Panc1 (cell line): ENCODE results near the gene HTR1D. TPM values are rescaled to one million over a fixed set of nuclear protein-coding genes. Genes with fewer than 3 reads are reported as not detected.

Experiments used
- ATAC-seq: fragments of 200-7000 bp; cut with Tn5 transposase; 2 replicates; pipeline ENCODE4 v1.9.1; 2020; ENCODE audit warnings: mild to moderate bottlenecking, moderate library complexity
- BruUV-seq: library from RNA; stranded (reverse); fragments of 400-500 nt; replicated peaks from 2 replicates; lab custom pipeline; 2021; lab: Mats Ljungman, UMichigan
- CTCF ChIA-PET: fragments of 300-600 bp; sonication (Branson Sonifier 250); formaldehyde crosslinking; loops from one replicate; lab custom pipeline; 2022; ENCODE audit warnings: antibody characterized with exemption; lab: Charles Lee
- POLR2A ChIA-PET: fragments of 300-600 bp; sonication (Branson Sonifier 250); formaldehyde crosslinking; loops from one replicate; lab custom pipeline; 2022; ENCODE audit warnings: antibody characterized with exemption; lab: Charles Lee
- DNase-seq: peaks from one replicate; pipeline ENCODE4 v3.0.0-alpha.2; 2010; ENCODE audit warnings: low read depth, low spot score
- H3K27ac ChIP-seq: 2 replicates; pipeline ENCODE4 v1.5.1; 2011; ENCODE audit warnings: mild to moderate bottlenecking, low read length, inconsistent platforms
- H3K27me3 ChIP-seq: fragments of 200-500 bp; sonication (Bioruptor generic); 2 replicates; pipeline ENCODE4 v1.6.0; 2014; ENCODE audit warnings: low read length, inconsistent platforms; ENCODE audit not compliant: control insufficient read depth, insufficient read depth
- H3K36me3 ChIP-seq: fragments of 200-500 bp; sonication (Bioruptor generic); 2 replicates; pipeline ENCODE4 v1.5.1; 2014; ENCODE audit warnings: inconsistent platforms, mild to moderate bottlenecking, low read length, moderate library complexity; ENCODE audit not compliant: control insufficient read depth, insufficient read depth
- H3K4me1 ChIP-seq: 2 replicates; pipeline ENCODE4 v1.5.1; 2011; ENCODE audit warnings: inconsistent platforms, mild to moderate bottlenecking, low read length, moderate library complexity; ENCODE audit not compliant: control insufficient read depth, insufficient read depth
- H3K4me3 ChIP-seq, 2 experiments: 2 replicates each; pipeline ENCODE4 v1.5.1; 2011 to 2012; ENCODE audit warnings: low read depth in 2 of 2, low read length in 2 of 2, mild to moderate bottlenecking in 2 of 2, inconsistent platforms in 1 of 2, moderate library complexity in 1 of 2
- H3K9me3 ChIP-seq: fragments of 200-500 bp; sonication (Bioruptor generic); 2 replicates; pipeline ENCODE4 v1.5.1; 2014; ENCODE audit warnings: low read depth, mild to moderate bottlenecking, inconsistent platforms, low read length, moderate library complexity; ENCODE audit not compliant: control insufficient read depth, insufficient read depth
- POLR2AphosphoS5 ChIP-seq: IDR thresholded peaks from 2 replicates; pipeline ENCODE4 v1.6.1; 2012; ENCODE audit warnings: mild to moderate bottlenecking, low read depth, low read length, moderate library complexity
- REST ChIP-seq, 2 experiments: IDR thresholded peaks; 2 replicates each; pipeline ENCODE4 v1.6.1; 2011 to 2012; ENCODE audit warnings: low read depth in 2 of 2, control low read depth in 1 of 2, low read length in 1 of 2, mild to moderate bottlenecking in 1 of 2, moderate library complexity in 1 of 2; ENCODE audit not compliant: insufficient read depth in 1 of 2
- SIN3A ChIP-seq: IDR thresholded peaks from 2 replicates; pipeline ENCODE4 v1.6.1; 2012; ENCODE audit warnings: low read depth, mild to moderate bottlenecking, low read length, moderate library complexity, borderline replicate concordance; ENCODE audit not compliant: insufficient read depth
- TCF7L2 ChIP-seq: IDR thresholded peaks from 2 replicates; pipeline ENCODE4 v1.6.1; 2011; ENCODE audit warnings: mild to moderate bottlenecking, low read depth, low read length, inconsistent platforms
- in situ Hi-C: cut with HindIII; loops from 2 replicates; pipeline ENCODE4 v1.10.0; 2016; ENCODE audit warnings: low sequenced_read_pairs, low pct_unique_long_range_greater_than_20kb
- intact Hi-C: fragments of 100-400 bp; cut with micrococcal nuclease; formaldehyde crosslinking; loops from one replicate; pipeline ENCODE4 v1.10.0; 2022; ENCODE audit not compliant: unreplicated experiment
- total RNA-seq: library from RNA; stranded (reverse); gene quantifications from one replicate; pipeline ENCODE4 v1.2.1, GENCODE V29; 2021; ENCODE audit not compliant: unreplicated experiment
- TF ChIP-seq, protein P1 (sequence below): fragments of 450-650 bp; IDR thresholded peaks from 2 replicates; pipeline ENCODE4 v1.5.1; 2017; ENCODE audit warnings: mild to moderate bottlenecking

HTR1D gene
- total RNA-seq, 1 experiment from 2014 or later, result 3.5 TPM

- POLR2A ChIA-PET, result interaction anchor here (0.6 kb wide), 1 partner anchor 15 kb away, joined by 3 read pairs; no protein-coding TSS in a partner anchor
These were observed 31.9 kb downstream of the HTR1D start for GRCh38 chr1:23185381-23185780.

DNA sequence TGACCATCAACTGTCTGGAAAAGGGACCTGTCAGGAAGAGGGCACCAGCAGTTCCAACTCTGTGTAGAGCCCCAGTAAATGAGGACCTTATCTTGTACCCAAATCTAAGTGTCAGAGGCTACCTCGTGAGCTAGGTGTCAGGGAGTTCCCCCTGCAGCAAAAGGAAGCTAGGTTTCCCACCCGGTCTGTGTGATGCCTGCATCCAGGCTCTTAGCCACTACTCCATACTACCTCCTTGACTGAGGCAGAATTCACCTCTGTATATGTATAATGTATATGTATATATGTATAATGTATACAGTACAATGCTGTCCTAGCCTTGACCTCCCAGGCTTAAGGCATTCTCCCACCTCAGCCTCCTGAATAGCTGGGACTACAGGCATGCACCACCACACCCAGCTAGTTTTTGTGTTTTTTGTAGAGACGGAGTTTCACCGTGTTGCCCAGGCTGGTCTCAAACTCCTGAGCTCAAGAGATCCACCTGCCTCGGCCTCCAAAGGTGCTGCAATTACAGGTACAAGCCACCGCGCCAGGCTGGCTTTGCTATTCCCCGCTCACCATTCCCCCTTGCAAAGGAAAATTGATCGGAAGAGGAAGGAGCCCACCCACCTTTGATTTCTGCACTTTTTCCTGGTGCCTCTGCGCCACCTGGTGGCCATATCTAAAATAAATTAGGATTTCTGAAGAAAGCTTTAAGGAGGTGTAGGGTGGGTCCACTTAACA, 32.9 kb downstream of the HTR1D start:
- Histone ChIP-seq H3K27ac (no peak overlapping the region), H3K36me3 (no peaks in the 10 kb centered on the region), H3K4me1 (peaks cover 6% of the 10 kb centered on the region), H3K27me3 (no peaks in the 10 kb centered on the region), H3K9me3 (no peaks in the 10 kb centered on the region), H3K4me3 (peak overlapping the region; percentile 8 to 54; a peak in 3 of 4 replicates)
- CTCF ChIA-PET, result interaction anchor here (0.6 to 4.2 kb wide), 15 partner anchors 8 to 212 kb away, joined by 3 to 49 read pairs (median 4); partner anchors contain the start of gene LACTBL1
- in situ Hi-C loops, result loop anchor here (25.0 kb wide), 1 partner anchor 97 kb away; no protein-coding TSS in a partner anchor
- DNase-seq, result no peak
- intact Hi-C loops, result loop anchor here (1.0 to 2.0 kb wide), 2 partner anchors 86 to 208 kb away; no protein-coding TSS in a partner anchor
- no peak for TF ChIP-seq TCF7L2
- TF ChIP-seq, protein P1, sequence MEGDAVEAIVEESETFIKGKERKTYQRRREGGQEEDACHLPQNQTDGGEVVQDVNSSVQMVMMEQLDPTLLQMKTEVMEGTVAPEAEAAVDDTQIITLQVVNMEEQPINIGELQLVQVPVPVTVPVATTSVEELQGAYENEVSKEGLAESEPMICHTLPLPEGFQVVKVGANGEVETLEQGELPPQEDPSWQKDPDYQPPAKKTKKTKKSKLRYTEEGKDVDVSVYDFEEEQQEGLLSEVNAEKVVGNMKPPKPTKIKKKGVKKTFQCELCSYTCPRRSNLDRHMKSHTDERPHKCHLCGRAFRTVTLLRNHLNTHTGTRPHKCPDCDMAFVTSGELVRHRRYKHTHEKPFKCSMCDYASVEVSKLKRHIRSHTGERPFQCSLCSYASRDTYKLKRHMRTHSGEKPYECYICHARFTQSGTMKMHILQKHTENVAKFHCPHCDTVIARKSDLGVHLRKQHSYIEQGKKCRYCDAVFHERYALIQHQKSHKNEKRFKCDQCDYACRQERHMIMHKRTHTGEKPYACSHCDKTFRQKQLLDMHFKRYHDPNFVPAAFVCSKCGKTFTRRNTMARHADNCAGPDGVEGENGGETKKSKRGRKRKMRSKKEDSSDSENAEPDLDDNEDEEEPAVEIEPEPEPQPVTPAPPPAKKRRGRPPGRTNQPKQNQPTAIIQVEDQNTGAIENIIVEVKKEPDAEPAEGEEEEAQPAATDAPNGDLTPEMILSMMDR, result peak; percentile 85
- BruUV-seq, result no TSS peak
- ATAC-seq, result peak; percentile 71
- POLR2A ChIA-PET, result interaction anchor here (0.6 kb wide), 2 partner anchors 14 to 172 kb away, joined by 3 read pairs; no protein-coding TSS in a partner anchor

More at GRCh38 chr1:23185381-23185780, 31.9 kb downstream of the HTR1D start:
- ATAC-seq (no peak), DNase-seq (no peak)
- BruUV-seq, result no TSS peak
- TF ChIP-seq POLR2AphosphoS5 (no peak), TCF7L2 (no peak), REST (IDR thresholded peaks at IDR 0.05; ENCODE audit: insufficient read depth in 1 of 2, low read depth in 2 of 2, low read length in 1 of 2) (no peak), SIN3A (no peak)
- TF ChIP-seq, protein P1, result no peak
- Histone ChIP-seq H3K4me1 (peaks cover 6% of the 10 kb centered on the region), H3K27ac (no peak overlapping the region), H3K36me3 (no peaks in the 10 kb centered on the region), H3K4me3 (no peak overlapping the region), H3K27me3 (no peaks in the 10 kb centered on the region), H3K9me3 (no peaks in the 10 kb centered on the region)
- in situ Hi-C loops (loop anchor here (25.0 kb wide), 1 partner anchor 98 kb away; no protein-coding TSS in a partner anchor), intact Hi-C loops (loop anchor here (2.0 kb wide), 1 partner anchor 209 kb away; no protein-coding TSS in a partner anchor)
- CTCF ChIA-PET, result interaction anchor here (0.6 to 4.2 kb wide), 12 partner anchors 10 to 213 kb away, joined by 3 to 49 read pairs (median 4); partner anchors contain the start of gene LACTBL1
